ENCODE measurements around the gene ENDOG. TPM values are rescaled to one million over a fixed set of nuclear protein-coding genes. Genes with fewer than 3 reads are reported as not detected.
"Not testable (repeated sequence)": the region's sequence is repeated elsewhere in the genome, so short reads cannot be mapped to it uniquely, and the experiment has no call there.

Gene ENDOG
- total RNA-seq, 3 donors from 2014 or later: 25.6 to 39.7 (median 25.8) TPM

DNA sequence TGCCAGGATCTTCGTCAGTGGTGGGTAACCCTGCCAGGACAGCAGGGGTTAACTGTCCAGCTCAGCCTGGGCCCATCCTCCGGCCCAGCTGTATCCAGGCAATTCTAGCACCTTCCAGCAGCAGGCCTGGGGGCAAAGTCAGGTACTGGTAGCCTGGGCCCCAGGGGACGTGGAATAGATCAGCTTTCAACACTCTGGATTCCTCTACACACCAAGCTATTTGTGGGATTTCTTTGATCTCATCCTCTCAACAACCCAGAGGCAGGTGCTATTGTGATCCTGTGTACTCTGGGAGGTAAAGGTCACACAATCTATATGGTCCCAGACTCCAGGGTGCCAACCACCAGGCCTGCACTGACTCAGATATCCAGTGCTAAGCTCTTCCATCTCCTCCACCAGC, 20.0 kb downstream of the ENDOG start:
- H3K27ac ChIP-seq: no peak overlapping the region
- H3K4me1 ChIP-seq: no peaks in the 10 kb centered on the region
- intact Hi-C loops (cut with DNase I; ENCODE audit: low total_unique reads): no loop called here
- TF ChIP-seq CTCF (IDR thresholded peaks at IDR 0.05): no peak
- no peak for TF ChIP-seq POLR2A (IDR thresholded peaks at IDR 0.05)
- TF ChIP-seq POLR2AphosphoS5 (IDR thresholded peaks at IDR 0.05): no peak
- no peak for DNase-seq (ENCODE audit: low spot score in 2 of 2)
- no peaks in the 10 kb centered on the region for H3K9me3 ChIP-seq
- H3K27me3 ChIP-seq: no peaks in the 10 kb centered on the region
- H3K36me3 ChIP-seq: no peaks in the 10 kb centered on the region
- no peak overlapping the region for H3K4me3 ChIP-seq

DNA sequence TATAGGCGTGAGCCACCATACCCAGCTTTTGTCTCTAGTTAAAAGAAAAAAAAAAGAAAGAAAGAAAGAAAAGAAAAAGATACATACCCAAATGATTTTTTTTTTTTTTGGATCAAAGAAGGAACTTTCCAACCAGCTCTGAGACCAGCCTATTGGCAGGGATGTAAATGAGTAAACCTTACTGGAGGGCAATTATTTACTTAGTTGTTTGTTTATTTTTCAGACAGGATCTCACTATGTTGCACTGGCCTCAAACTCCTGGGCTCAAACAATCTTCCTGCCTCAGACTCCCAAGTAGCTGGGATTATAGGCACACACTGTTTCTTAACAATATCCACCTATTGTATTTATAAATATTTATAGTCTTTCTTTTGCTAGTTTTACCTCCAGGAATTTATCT, 22.2 kb downstream of the ENDOG start:
- no peak for DNase-seq (ENCODE audit: low spot score in 2 of 2)
- no peak overlapping the region for H3K27ac ChIP-seq
- no peak overlapping the region for H3K4me3 ChIP-seq
- intact Hi-C loops (cut with DNase I; ENCODE audit: low total_unique reads): no loop called here
- H3K9me3 ChIP-seq: no peaks in the 10 kb centered on the region
- no peak for TF ChIP-seq POLR2A (IDR thresholded peaks at IDR 0.05)
- no peak for TF ChIP-seq POLR2AphosphoS5 (IDR thresholded peaks at IDR 0.05)
- TF ChIP-seq CTCF (IDR thresholded peaks at IDR 0.05): no peak
- H3K4me1 ChIP-seq: no peaks in the 10 kb centered on the region
- H3K36me3 ChIP-seq: no peaks in the 10 kb centered on the region
- H3K27me3 ChIP-seq: no peaks in the 10 kb centered on the region

DNA sequence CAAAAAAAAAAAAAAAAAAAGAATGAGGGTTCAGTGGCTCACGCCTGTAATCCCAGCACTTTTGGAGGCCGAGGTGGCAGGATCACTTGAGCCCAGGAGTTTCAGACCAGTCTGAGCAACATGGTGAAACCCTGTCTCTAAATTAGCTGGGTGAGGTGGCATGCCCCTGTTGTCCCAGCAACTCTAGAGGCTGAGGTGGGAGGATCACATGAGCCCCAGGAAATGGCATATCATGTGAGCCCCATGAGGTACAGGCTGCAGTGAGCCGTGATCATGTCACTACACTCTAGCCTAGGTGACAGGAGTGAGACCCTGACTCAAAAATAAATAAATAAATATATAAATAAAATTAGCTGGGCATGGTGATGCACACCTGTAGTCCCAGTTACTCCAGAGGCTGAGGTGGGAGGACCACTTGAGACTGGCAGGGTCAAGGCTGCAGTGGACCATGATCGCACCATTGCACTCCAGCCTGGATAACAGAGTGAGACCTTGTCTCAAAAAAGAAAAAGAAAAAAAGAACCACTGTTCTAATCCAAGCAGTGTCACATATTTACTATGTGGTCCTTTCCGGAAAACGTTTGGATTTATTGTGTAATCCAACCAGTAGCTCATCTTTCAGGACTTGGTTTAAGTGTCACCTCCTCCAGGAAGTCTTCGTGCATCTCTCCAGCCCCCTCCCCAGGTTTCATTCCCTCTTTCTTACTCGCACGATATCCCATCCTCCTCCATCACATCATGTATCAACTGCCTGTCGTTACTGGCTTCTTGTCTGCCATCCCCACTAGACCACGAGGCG, 23.6 kb downstream of the ENDOG start:
- Histone ChIP-seq H3K27me3 (no peaks in the 10 kb centered on the region), H3K9me3 (no peaks in the 10 kb centered on the region), H3K4me3 (no peak overlapping the region), H3K4me1 (no peaks in the 10 kb centered on the region), H3K36me3 (no peaks in the 10 kb centered on the region), H3K27ac (no peak overlapping the region)
- TF ChIP-seq CTCF (IDR thresholded peaks at IDR 0.05): no peak
- no peak for TF ChIP-seq POLR2A (IDR thresholded peaks at IDR 0.05)
- no peak for TF ChIP-seq POLR2AphosphoS5 (IDR thresholded peaks at IDR 0.05)
- DNase-seq (ENCODE audit: low spot score in 2 of 2): no peak
- intact Hi-C loops (cut with DNase I; ENCODE audit: low total_unique reads): no loop called here

DNA sequence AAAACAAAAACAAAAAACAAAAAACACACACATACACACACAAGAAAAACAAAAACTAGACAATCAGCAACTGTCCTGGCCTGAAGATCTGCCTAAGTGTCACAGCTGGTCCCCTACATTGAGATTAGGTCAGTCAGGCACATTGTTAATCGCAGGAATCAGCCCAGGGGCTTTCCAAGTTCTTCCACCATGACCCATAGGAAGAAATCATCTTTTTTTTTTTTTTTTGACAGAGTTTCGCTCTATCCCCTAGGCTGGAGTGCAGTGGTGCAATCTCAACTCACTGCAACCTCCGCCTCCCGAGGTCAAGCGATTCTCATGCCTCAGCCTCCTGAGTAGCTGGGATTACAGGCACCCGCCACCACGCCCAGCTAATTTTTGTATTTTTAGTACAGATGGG, 24.9 kb downstream of the ENDOG start:
- DNase-seq (ENCODE audit: low spot score in 2 of 2); H3K27ac ChIP-seq; H3K4me3 ChIP-seq; intact Hi-C loops (cut with DNase I; ENCODE audit: low total_unique reads); H3K27me3 ChIP-seq; H3K9me3 ChIP-seq; H3K36me3 ChIP-seq; H3K4me1 ChIP-seq: not testable (repeated sequence)

- peak; percentile 56 to 73 for DNase-seq (ENCODE audit: low spot score in 2 of 2)
- H3K27me3 ChIP-seq: no peaks in the 10 kb centered on the region
- H3K36me3 ChIP-seq: no peaks in the 10 kb centered on the region
- TF ChIP-seq POLR2AphosphoS5 (IDR thresholded peaks at IDR 0.05) (no peak), POLR2A (IDR thresholded peaks at IDR 0.05) (no peak), CTCF (IDR thresholded peaks at IDR 0.05) (peak in 2 of 3 donors; percentile 21 to 30)
- H3K4me3 ChIP-seq: peak overlapping the region in 1 of 3 donors; percentile 11
- no peaks in the 10 kb centered on the region for H3K4me1 ChIP-seq
- H3K9me3 ChIP-seq: no peaks in the 10 kb centered on the region
- peak overlapping the region; percentile 13 to 48 for H3K27ac ChIP-seq
- intact Hi-C loops (cut with DNase I; ENCODE audit: low total_unique reads): no loop called here
Observed at GRCh38 chr9:128845186-128845931, 27.1 kb downstream of the ENDOG start.

All from breast epithelium (tissue), 4 donors.